Endometrial microvascular endothelial cells (primary cell): ENCODE data around the gene LYRM4. TPM values are rescaled to one million over a fixed set of nuclear protein-coding genes. Genes with fewer than 3 reads are reported as not detected.

Source experiments
- in situ Hi-C: cut with HindIII; loops from 2 replicates; pipeline ENCODE4 v1.10.0; 2017; ENCODE audit warnings: low sequenced_read_pairs, low pct_unique_long_range_greater_than_20kb; ENCODE audit errors: inconsistent ontology term
- total RNA-seq: library from RNA; depleted of rRNA; stranded (reverse); fragments of >200 nt; gene quantifications from one replicate; pipeline ENCODE4 v1.2.3, GENCODE V29; 2015; ENCODE audit errors: inconsistent ontology term

The LYRM4 gene
- total RNA-seq, 1 donor from 2014 or later, result 38.8 TPM

DNA sequence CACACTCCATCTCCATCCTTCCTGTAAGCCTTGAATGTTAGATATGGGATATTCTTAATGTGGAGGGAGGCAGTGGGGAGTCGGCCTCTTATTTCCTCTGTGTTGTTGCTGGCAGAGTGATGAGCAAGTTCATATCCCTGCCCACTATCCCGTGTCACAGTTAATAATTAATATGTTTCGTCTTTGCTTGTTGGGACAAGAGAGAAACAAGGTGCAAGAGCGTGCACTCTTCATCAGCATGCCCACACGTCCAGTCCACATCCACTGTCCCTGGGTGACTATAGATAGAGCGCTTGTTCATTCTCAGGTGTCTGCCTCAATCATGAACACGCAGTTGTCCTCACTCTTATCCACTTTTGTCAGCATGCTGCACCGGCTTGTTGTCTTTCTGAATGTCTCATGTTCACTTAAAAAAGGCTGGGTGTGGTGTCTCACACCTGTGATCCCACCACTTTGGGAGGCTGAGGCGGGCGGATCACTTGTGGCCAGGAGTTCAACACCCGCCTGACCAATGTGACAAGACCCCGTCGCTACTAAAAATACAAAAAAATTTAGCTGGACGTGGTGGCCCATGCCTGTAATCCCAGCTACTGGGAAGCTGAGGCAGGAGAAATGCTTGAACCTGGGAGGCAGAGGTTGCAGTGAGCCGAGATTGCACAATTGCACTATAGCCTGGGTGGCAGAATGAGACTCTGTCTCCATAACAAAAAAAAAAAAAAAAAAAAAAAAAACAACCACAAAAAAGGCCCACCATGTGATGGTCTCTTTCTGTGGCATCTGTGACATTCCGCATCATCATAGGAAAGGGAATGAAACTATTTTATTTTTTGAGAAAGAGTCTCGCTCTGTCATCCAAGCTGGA, 141.4 kb downstream of the LYRM4 start:
- in situ Hi-C loops, result no loop called here

- in situ Hi-C loops, result no loop called here
Observed at GRCh38 chr6:5116243-5116991, 144.3 kb downstream of the LYRM4 start.

DNA sequence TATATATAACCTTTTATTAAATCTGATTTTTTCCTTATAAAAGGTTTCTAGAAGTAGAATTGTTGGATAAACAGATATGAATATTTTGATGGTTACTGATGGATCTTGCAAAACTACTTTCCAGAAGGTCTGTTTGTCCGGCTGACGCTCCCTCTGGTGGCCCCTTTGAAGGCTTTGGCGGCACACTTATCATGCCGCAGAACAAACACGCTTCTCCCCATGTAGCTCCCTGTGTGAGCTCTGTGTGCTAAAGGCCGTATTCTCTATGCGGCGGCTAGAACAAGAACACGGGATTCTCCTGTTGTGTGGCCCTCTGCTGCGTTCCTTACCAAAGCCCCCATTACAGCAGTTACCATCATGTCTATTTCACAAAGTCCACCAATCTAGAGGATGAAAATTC, 145.6 kb downstream of the LYRM4 start:
- in situ Hi-C loops, result no loop called here

DNA sequence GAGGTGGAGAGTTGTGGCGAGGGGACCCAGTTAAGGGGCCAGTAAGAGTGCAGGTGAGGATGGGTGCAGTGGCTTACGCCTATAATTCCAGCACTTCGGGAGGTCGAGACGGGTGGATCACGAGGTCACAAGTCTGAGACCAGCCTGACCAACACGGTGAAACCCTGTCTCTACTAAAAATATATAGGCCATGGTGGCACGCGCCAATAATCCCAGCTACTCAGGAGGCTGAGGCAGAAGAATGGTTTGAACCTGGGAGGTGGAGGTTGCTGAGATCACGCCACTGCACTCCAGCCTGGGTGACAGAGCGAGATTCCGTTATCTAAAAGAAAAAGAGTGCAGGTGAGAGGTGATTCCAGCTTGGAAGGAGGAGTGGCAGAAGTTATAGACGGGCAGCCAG, 147.7 kb downstream of the LYRM4 start:
- in situ Hi-C loops, result no loop called here

DNA sequence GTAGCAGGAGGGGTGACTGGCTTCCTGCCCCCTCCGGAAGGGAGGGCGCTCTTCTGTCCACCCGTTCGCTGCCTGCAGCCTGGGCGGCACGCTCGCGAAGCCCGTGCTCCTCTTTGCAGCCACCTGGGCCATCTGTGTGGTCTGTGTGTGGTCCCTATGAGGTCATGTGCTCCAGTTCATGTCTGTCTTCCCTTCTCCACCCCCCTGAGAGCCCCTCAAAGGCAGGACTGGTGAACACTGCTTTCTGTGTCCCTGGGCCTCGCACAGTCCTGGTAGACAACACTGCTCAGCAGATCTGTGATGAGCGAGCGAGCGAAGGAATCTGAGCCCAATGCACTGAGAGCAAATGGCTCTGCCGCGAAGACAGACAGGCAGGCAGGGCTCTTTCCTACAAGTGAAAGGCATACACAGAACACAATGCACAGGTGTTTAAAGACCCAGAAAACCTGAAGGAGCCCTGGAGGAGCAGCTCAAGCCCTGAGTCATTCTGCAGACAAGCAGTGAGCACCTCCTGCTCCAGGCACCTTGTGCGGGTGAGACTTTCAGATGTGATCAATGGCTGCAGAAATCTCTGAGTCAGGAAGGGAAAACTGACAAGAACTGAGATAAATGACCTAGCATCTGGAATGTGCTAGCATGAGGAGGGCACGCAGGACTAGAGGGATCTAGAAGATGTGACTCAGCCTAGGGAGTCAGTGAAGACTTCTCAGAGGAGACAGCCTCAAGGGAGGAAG, 148.5 kb downstream of the LYRM4 start:
- in situ Hi-C loops, result no loop called here

- in situ Hi-C loops, result no loop called here
Observed at GRCh38 chr6:5111626-5112025, 149.1 kb downstream of the LYRM4 start.

DNA sequence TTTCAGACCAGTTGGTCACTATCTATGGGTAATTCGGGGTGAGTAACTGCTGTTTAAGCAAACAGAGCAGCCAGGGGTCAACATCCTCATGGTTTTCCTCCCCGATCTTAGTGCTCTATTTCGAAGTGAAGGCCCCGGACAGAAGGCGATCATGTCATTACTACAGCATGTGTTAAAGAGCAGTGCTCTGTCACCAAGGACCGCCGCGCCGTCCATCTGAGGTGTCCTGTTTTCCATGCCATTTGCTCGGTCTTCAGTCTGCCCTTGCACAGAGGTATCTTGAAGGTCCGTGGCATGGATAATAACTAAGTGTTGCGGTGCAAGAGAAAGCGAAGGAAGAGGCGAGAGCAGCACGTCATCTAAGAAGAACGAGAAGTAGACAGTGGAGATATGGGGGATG, 150.5 kb downstream of the LYRM4 start:
- in situ Hi-C loops, result no loop called here

- in situ Hi-C loops, result no loop called here
Observed at GRCh38 chr6:5109436-5109835, 151.3 kb downstream of the LYRM4 start.

DNA sequence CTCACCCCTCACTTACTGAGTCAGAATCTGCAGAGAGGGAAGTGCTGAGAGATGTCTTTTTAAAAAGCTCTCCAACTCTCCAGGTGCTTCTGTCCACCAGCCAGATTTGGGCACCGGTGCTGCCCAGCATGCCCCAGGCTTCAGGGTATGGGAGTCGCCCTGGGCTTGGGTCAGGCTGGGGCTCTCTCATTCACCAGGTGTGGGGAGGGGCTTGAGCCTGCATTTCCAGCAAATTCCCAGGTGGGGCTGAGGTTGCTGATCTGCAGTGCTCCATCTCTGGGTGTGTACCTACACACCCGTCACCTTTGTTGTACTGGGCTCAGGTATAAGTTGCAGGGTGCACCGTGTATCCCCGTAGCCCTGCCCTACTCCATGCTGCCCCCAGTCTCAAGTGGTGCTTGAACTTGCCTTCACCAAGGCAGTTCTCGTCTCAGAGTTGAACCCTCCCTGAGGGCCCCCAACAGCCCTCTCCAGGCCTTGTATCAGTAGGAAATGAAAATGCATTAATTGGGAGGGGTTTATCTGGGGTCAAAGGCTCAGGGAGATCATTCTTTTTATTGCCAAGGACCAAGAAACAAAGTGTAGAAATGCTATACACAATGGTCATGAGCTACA, 152.1 kb downstream of the LYRM4 start:
- in situ Hi-C loops, result no loop called here

GRCh38 chr6:5108068-5108467, 152.7 kb downstream of the LYRM4 start:
- in situ Hi-C loops, result no loop called here

GRCh38 chr6:5107341-5107740, 153.4 kb downstream of the LYRM4 start:
- in situ Hi-C loops, result no loop called here

- in situ Hi-C loops, result no loop called here
Observed at GRCh38 chr6:5105146-5105545, 155.6 kb downstream of the LYRM4 start.

DNA sequence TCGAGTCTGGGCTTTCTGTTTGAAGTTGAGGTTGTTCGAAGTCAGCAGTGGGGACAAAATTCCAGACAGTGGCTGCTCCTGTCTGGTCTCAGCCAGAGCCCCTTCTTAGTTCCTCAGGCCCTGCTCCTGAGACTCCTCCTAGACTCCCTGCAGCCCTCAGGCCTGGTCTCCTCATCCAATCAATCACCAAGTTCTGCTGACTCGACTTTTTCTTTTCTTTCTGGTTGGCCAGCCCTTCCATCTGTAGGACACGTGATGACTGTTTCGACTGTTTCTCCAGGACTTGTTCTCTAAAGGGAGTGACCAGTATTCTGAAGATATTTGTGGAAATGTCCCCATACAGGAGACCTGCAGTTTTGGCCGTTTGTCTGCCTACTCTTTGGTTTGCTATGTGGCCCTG, 156.1 kb downstream of the LYRM4 start:
- in situ Hi-C loops, result no loop called here

- in situ Hi-C loops, result no loop called here
Observed at GRCh38 chr6:5103250-5103649, 157.5 kb downstream of the LYRM4 start.

GRCh38 chr6:5102267-5102970, 158.3 kb downstream of the LYRM4 start:
- in situ Hi-C loops, result no loop called here

DNA sequence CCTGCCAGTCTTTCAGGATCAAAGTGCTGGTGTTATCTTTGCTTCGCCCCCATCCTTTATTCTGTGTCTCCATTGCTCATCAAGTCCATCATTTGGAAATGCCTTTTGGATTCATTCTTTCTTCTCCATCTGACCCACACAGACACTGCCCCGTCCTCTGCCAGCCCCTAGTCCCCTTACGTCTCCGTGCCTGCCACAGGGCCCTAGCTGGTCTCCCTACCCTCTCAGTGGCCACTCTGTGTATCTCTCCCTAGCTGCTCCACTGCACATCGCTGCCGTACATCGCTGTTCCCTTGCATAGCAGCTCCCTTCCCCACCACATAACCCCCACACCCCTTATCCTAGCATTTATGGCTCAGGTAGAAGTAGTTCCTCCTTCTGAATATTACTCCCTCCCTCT, 159.9 kb downstream of the LYRM4 start:
- in situ Hi-C loops, result no loop called here

- in situ Hi-C loops, result no loop called here
Observed at GRCh38 chr6:5099537-5099936, 161.2 kb downstream of the LYRM4 start.

GRCh38 chr6:5098501-5099270, 162.1 kb downstream of the LYRM4 start:
- in situ Hi-C loops, result no loop called here
